Eye (tissue), 1 donor: ENCODE data around the gene FMNL2.
A peak's percentile ranks its signal among the peaks of the same experiment; 100 is the strongest.
"Not testable (repeated sequence)": the region's sequence is repeated elsewhere in the genome, so short reads cannot be mapped to it uniquely, and the experiment has no call there.

Experiments
- DNase-seq: peaks from one replicate; pipeline ENCODE4 v3.0.0-alpha.2; 2015

Gene FMNL2

GRCh38 chr2:152376968-152377367, 42.0 kb downstream of the FMNL2 start:
- no peak for DNase-seq

DNA sequence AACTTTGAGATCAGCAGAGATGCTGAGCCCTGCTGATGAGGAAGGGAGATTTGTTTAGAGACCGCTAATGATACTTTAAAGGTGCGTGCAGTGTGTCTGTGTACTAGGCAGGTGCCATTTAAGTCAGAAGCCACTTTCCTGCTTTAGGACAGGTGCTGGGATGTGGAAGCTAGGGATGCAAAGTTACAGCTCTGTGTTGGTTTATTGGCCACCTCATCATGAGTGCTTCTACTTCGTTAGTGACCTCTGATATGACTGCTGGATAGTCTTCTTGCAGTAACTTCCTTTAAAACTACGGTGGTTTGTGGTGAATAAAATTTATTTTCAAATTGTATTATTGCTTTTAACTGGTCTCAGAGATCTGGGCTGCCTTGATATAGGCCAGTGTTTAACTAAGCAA, 44.1 kb downstream of the FMNL2 start:
- DNase-seq, result no peak

- no peak for DNase-seq
These were observed 45.5 kb downstream of the FMNL2 start for GRCh38 chr2:152380261-152381055.

- no peak for DNase-seq
These were observed 48.7 kb downstream of the FMNL2 start for GRCh38 chr2:152383702-152384101.

DNA sequence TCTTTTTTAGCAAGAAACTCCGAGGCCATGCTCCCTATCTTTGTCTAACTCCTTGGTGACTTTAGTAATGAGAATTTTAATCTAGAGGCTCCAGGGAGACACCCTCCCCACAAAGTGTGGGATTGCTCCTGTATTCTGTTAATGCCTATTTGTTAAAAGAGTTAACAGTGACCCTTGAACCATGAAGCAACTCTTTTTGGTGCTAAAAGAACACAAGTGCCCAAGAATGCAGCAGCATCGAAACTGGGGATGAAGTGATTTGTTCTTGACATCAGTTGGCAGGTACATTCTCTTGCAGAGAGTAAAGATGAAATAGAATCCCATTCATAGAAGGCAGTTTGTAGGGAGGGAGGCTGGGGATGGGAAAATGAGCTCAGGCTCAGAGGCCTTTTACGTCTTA, 50.0 kb downstream of the FMNL2 start:
- DNase-seq, result no peak

GRCh38 chr2:152385650-152386049, 50.7 kb downstream of the FMNL2 start:
- DNase-seq, result no peak

GRCh38 chr2:152386266-152386665, 51.3 kb downstream of the FMNL2 start:
- DNase-seq, result no peak

DNA sequence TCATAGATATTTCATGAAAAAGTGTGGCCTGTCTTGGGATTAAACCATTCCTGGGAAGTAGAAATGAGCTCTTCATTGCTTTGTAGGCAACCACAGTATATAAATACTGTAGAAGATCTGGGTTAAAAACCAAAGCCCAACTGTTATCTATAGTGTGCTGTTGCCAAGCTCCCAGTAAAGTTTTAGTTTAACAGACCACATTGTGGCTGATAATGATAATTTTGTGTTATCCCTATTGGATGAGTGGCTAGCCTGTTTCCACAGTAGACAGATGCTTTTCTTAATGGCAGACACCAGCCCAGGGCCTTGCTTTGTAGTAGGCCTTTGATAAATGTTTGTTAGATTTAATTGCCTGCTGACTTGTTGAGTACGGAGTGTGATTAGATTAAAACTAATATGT, 52.1 kb downstream of the FMNL2 start:
- no peak for DNase-seq

DNA sequence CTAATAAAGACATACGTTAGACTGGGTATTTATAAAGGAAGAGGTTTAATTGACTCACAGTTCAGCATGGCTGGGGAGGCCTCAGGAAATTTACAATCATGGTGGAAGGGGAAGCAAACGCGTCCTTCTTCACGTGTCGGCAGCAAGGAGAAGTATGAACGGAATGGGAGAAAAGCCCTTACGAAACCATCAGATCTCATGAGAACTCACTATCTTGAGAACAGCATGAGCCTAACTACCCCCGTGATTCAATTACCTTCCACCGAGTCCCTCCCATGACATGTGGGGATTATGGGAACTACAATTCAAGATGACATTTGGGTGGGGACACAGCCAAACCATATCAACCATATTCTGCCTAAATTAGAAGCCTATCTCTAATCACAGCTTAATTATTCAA, 53.3 kb downstream of the FMNL2 start:
- not testable (repeated sequence) for DNase-seq

DNA sequence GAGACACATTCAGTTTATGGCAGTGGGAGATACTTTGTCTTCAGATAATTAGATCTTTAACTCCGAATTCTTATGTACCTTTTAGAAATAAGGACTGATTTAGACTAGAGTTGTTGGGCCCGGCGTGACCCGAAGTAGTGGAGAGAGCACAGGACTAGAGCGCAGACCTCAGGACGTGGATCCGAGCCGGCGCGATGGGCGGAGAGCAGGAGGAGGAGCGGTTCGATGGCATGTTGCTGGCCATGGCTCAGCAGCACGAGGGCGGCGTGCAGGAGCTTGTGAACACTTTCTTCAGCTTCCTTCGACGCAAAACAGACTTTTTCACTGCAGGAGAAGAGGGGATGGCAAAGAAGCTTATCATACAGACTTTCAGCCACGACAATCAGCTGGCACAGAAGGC, 54.5 kb downstream of the FMNL2 start:
- DNase-seq, result no peak

- DNase-seq, result no peak
These were observed 55.9 kb downstream of the FMNL2 start for GRCh38 chr2:152390837-152391236.

GRCh38 chr2:152391318-152391717, 56.3 kb downstream of the FMNL2 start:
- DNase-seq, result no peak

DNA sequence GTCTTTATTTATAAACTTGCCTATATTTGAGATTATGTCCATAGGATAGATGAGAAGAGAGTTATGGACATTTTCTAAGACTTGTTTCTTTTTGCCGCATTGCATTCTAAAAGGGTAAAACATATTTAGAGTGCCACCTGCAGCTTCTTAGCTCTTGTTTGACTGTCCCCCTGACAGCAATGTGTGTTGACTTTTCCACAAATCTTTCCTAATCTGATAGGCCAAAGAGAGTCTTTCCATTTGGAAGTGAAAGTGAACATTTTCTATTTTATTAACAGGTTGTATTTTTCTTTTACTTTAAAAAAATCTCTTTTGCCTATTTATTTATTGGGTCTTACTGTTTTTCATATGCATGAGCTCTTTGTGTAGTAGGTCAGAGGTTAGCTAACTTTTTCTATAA, 58.4 kb downstream of the FMNL2 start:
- DNase-seq, result no peak

GRCh38 chr2:152394326-152394725, 59.4 kb downstream of the FMNL2 start:
- DNase-seq, result no peak

GRCh38 chr2:152395103-152395502, 60.1 kb downstream of the FMNL2 start:
- no peak for DNase-seq

DNA sequence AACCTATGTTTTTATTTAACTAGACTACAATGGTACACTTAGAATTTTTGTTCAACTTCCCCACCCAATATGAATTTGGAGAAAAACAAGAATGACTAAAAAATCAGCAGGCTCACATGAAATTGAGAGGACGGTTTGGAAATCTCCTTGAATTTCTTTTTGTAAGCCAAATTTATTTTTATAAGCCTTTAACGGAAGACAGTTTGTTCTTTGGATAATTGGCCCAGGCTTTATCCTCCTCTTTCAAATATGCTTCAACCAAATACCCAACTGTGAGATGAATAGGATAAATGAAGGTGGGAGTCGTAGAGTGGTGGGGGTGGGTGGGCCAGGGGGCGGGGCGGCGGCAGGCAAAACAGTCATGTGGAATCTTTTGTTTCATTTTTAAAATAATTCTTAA, 60.6 kb downstream of the FMNL2 start:
- DNase-seq, result no peak

GRCh38 chr2:152396051-152396511, 61.1 kb downstream of the FMNL2 start:
- peak; percentile 33 for DNase-seq

- DNase-seq, result no peak
These were observed 61.8 kb downstream of the FMNL2 start for GRCh38 chr2:152396763-152397162.

- DNase-seq, result no peak
These were observed 64.0 kb downstream of the FMNL2 start for GRCh38 chr2:152399003-152399402.

- no peak for DNase-seq
These were observed 65.7 kb downstream of the FMNL2 start for GRCh38 chr2:152400607-152401214.

DNA sequence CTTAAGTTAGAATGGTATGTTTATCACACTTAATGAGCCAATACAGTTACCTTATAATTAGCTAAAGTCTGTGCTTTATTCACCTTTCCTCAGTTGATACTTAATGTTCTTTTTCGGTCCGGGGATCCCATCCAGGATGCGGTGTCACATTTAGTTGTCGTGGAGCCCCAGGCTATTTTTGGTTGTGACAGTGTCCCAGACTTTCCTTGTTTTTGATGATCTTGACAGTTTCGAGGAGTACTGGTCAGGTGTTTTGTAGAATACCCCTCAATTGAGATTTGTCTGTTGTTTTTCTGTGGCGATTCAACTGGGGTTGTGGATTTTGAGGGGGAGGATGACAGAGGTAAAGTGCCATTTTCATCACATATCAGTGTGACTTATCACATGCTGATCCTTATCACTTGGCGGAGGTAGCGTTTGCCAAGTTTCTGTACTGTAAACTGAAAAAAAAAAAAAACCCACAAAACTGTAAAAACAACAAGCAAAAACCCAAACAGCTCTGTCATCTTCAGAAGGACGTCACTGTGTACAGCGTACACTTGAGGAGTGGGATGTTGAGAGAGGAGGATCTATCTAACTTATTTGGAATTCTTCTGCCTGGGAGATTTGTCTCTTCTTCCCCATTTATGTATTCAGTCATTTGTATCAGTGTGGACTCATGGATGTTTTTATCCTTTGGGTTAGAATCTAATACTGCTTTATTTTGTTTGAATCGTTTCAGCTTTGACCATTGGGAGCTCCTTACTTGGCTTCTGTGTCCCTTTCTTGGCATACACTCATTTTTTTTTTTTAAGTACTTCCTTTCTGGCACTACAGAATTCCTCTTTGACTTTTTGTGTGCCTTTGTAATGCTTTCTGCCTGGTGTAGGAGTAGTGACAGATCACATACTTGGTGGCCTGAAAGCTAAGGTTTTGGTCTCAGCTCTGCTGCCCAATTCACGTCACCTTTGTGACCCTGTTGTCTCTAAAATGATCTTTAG, 68.1 kb downstream of the FMNL2 start:
- DNase-seq, result no peak

- DNase-seq, result no peak
These were observed 70.5 kb downstream of the FMNL2 start for GRCh38 chr2:152405206-152406118.
